Activated T-cell treated with anti-CD3 and anti-CD28 coated beads, Interleukin-2, amount 50 U/mL, for 4 hours (primary cell): ENCODE data around the gene SP6. TPM values are rescaled to one million over a fixed set of nuclear protein-coding genes. Genes with fewer than 3 reads are reported as not detected.

Experiments used
- ATAC-seq, 2 donors: fragments of 200-7000 bp; cut with Tn5 transposase; one replicate each; pipeline ENCODE4 v1.10.0; 2021
- DNase-seq: peaks from one replicate; pipeline ENCODE4 v3.0.0-alpha.2; 2020
- H3K27me3 Mint-ChIP-seq: one replicate; pipeline ENCODE4 v1.8.0; 2021; ENCODE audit warnings: low read depth, mixed read lengths
- H3K36me3 Mint-ChIP-seq: one replicate; pipeline ENCODE4 v1.8.0; 2022; ENCODE audit warnings: mixed read lengths; ENCODE audit not compliant: insufficient read depth
- H3K4me1 Mint-ChIP-seq: one replicate; pipeline ENCODE4 v1.8.0; 2021; ENCODE audit warnings: low read depth, mixed read lengths
- H3K4me3 Mint-ChIP-seq: one replicate; pipeline ENCODE4 v1.8.0; 2021; ENCODE audit warnings: mild to moderate bottlenecking, moderate library complexity, mixed read lengths
- H3K9me3 Mint-ChIP-seq: one replicate; pipeline ENCODE4 v1.8.0; 2021; ENCODE audit warnings: mixed read lengths
- total RNA-seq, 3 donors: library from RNA; stranded (reverse); gene quantifications; one replicate each; pipeline ENCODE4 v1.2.1, GENCODE V29; 2021

SP6 gene
- total RNA-seq = under 1 TPM; 0.05 to 0.08 (median 0.05) TPM

DNA sequence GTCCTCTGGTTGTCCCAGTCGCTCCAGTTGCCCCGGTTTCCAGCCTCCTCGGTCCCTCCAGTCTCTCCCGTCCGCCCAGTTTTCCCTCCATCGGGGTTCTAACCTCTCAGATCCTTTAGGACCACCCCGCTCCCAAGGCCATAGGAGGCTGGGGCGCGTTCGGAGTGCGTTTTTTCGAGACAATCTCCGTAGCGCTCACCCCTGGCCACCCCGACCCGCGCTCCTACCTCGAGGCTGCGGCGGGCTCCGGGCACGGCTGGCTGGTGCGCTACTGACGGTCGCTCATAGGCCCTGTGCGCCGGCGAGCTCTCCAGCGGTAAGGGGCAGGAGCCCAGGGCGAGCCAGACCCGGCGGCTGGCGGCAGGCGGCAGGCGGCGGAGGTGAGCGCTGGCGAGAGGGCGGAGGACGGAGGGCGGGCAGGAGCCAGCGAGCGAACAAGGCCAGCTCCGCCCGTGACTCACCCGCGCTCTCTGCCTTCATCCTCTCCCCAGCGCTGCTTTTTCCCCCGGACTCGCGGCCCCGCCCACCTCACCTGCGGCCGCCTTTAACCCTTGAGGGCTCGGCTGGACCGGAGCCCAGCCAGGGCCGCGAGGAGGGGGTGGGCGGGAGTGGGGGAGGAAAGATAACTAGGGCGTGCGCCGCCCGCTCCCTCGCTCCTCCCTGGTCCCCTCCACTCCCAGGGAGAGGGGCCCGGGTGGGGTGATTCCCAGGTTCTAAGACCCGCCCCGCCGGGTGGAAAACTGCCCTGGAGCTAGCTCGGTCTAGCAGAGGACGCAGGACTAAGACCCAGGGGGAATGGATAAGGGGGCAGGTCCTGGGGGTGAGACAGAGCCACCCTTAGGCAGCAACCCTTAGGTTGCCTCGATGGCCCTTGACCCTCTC lies at the start of gene SP6:
Gene SP6, minus strand, starts transcription at position 472 of the 882 bp plus-strand sequence. CDS start 2,734 bp downstream, outside the sequence.
- Mint-ChIP-seq H3K4me1 (peaks cover 20% of the 10 kb centered on the region), H3K27me3 (peaks cover 85% of the 10 kb centered on the region)

DNA sequence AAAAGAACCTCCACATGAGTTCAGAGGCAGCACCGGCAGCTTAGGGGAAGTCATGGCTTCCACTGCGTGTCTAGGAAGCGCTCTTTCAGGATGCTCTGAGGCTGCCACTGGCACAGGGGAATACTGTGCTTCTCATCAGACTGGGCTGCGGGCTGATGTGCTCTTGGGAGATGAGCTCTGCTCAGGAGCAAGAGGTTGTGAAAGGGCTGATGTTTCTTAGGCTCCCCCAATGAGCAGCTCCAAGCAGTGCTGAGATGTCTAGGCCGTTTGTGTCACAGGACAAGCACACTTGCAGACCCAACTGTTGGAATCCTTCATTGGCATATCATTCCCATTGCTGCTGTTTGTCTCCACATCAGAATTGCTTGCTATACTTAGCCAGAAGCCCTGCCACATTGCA lies 48.7 kb upstream of the SP6 start:
- Mint-ChIP-seq H3K9me3 (no peaks in the 10 kb centered on the region), H3K36me3 (peaks cover 28% of the 10 kb centered on the region), H3K4me3 (no peak overlapping the region), H3K4me1 (peaks cover 38% of the 10 kb centered on the region), H3K27me3 (no peaks in the 10 kb centered on the region)
- ATAC-seq (no peak), DNase-seq (no peak)

More for the DNA sequence above, at the start of gene SP6:
- H3K9me3 Mint-ChIP-seq = no peaks in the 10 kb centered on the region
- H3K36me3 Mint-ChIP-seq = no peaks in the 10 kb centered on the region
- peak; percentile 69 for DNase-seq
- peak; percentile 91 for ATAC-seq
- H3K4me3 Mint-ChIP-seq = peak within 1 kb of the TSS; percentile 51

- H3K4me3 Mint-ChIP-seq = no peak overlapping the region
- H3K4me1 Mint-ChIP-seq = peaks cover 44% of the 10 kb centered on the region
- H3K36me3 Mint-ChIP-seq = peaks cover 24% of the 10 kb centered on the region
- H3K27me3 Mint-ChIP-seq = no peaks in the 10 kb centered on the region
- ATAC-seq (no peak), DNase-seq (no peak)
- no peaks in the 10 kb centered on the region for H3K9me3 Mint-ChIP-seq
These were observed 47.3 kb upstream of the SP6 start for GRCh38 chr17:47898241-47898640.

DNA sequence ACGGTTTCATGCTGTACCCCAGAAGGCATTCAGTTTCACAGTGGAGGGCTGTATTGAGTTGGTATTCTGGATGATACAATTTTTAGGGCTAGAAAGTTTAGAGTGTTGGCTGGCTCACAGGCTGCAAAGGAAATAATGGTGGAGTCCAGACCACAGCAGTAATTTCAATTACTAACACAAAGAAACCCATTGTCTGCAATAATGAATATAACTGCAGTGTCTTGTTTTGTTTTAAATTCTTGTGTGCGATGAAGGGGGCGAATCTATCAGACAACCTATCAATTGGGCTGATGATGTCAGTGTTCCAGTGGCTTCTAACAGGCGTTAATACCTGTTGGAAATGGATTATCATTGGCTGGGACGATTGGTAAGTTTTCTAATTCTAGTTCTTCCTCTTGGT lies 46.6 kb upstream of the SP6 start:
- H3K36me3 Mint-ChIP-seq = peaks cover 21% of the 10 kb centered on the region
- H3K9me3 Mint-ChIP-seq = no peaks in the 10 kb centered on the region
- H3K4me1 Mint-ChIP-seq = peaks cover 43% of the 10 kb centered on the region
- no peaks in the 10 kb centered on the region for H3K27me3 Mint-ChIP-seq
- no peak for ATAC-seq
- DNase-seq = no peak
- H3K4me3 Mint-ChIP-seq = peak overlapping the region; percentile 91

DNA sequence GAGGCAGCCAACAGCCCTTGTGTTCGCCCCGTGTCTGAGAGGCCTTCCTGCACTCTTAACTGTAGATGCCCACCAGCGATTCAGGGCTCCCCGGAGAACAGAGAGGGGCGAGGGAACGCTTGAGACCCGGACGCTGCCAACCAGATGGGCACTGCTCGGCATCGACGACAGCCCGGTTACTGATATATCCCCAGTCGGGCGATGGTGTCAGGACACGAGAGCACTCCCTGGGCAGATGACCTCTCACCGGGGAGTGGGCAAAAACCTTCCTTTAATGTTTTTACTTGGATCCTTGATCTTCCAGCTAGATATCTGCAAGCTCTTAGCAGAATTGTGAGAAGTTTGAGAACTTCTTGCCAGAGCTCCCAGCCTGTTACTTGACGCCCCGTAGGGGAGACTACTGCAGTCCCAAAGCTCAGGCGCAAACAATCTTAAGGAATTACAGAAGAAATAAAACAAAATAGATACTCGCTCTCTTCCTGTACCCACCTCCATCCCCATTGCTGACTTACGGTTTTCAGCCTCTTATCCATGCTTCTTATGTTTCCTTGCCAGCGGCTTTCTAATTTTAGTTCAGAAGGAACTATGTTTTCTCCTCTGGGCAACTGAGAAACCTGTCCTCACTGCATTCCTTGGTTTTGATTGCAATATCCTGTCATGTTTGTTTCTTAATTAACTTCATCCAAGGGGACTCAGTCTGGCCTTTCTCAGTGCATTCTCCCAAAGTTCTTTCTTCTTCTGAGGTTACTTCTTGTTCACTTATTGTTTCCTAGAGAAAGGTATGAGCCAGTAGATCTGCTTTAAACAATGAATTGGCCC lies 45.9 kb upstream of the SP6 start:
- ATAC-seq (peak in 1 of 2 donors; percentile 0), DNase-seq (no peak)
- peaks cover 36% of the 10 kb centered on the region for H3K4me1 Mint-ChIP-seq
- H3K36me3 Mint-ChIP-seq = peaks cover 16% of the 10 kb centered on the region
- H3K27me3 Mint-ChIP-seq = no peaks in the 10 kb centered on the region
- no peaks in the 10 kb centered on the region for H3K9me3 Mint-ChIP-seq
- H3K4me3 Mint-ChIP-seq = peak overlapping the region; percentile 91

- H3K27me3 Mint-ChIP-seq = no peaks in the 10 kb centered on the region
- ATAC-seq (peak; percentile 92), DNase-seq (peak; percentile 99)
- H3K36me3 Mint-ChIP-seq = peaks cover 11% of the 10 kb centered on the region
- no peaks in the 10 kb centered on the region for H3K9me3 Mint-ChIP-seq
- peaks cover 34% of the 10 kb centered on the region for H3K4me1 Mint-ChIP-seq
- peak within 1 kb of the TSS; percentile 97 for H3K4me3 Mint-ChIP-seq
These were observed 45.1 kb upstream of the SP6 start, which contains the start of gene SP2 for GRCh38 chr17:47895856-47896671. Gene SP2 (plus strand): TSS chr17:47896236. CDS start chr17:47896287, 51 bp downstream.

DNA sequence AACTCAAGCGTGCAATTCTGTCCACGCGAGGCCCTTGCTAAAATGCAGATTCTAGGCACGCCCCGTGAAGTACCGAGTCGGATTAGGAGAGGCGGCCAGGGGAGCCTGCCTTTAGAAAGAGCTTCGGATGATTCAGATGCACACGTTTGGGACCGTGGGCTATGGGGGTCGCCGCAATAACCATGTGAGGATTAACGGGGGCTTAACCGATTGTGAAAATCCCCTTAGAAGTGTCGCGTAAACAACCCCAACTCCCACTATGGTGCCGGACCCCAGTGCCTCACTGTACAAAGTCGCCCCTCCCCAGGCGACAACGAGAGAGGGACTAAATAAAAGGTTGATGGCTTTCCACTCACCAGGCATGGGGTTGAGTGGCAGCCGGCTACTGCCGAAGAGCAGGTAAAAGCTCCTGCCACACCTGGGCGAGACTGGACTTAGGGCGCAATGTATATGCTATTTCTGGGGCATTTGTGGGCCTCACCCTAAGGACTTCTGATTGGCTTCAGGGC lies 44.4 kb upstream of the SP6 start:
- Mint-ChIP-seq H3K27me3 (no peaks in the 10 kb centered on the region), H3K4me1 (peaks cover 34% of the 10 kb centered on the region), H3K4me3 (peak overlapping the region; percentile 97), H3K9me3 (no peaks in the 10 kb centered on the region), H3K36me3 (peaks cover 11% of the 10 kb centered on the region)
- no peak for DNase-seq
- ATAC-seq = peak; percentile 0

DNA sequence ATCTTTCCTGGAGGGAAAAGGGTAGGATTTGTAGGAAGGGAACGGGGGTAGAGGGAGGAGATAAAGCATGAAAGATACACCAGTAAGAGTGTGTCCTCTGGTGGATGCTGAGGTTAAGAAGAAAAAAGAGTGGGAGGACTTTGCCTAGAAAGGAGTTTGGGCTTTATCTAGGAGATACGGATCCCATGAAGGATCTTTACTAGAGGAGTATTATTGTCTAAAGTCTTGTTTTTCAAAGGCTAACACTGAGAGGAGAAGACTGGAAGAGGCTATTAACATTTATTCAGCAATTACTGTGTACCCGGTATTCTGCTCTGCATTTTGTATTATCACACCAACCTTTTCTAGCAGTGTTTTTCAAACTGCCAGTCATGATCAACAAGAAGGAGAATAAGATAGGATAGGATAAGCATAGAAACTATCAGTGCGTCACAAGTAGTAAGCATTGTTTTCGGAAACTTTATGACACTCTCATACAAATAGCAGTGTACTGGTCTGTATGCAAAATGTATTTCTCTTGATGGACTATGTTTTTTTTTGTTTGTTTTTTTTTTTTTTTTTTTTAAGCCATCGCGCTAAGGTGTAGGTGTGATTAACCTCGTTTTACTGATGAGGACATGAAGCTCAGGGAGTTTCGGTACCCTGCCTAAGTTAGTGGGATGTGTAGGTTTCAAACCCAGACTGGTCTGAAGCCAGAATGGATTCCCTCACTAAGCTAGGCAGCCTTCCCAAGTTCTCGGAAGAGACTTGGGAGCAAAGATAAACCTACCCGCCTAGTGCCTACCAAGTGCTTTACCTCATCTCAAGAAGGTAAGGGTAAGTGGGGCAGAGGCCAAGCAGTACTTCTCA lies 43.8 kb upstream of the SP6 start:
- Mint-ChIP-seq H3K9me3 (no peaks in the 10 kb centered on the region), H3K4me1 (peaks cover 35% of the 10 kb centered on the region), H3K27me3 (no peaks in the 10 kb centered on the region), H3K36me3 (peaks cover 10% of the 10 kb centered on the region), H3K4me3 (peak overlapping the region; percentile 97)
- no peak for ATAC-seq
- no peak for DNase-seq

GRCh38 chr17:47891545-47892088 lies 40.7 kb upstream of the SP6 start:
- H3K4me3 Mint-ChIP-seq = no peak overlapping the region
- H3K9me3 Mint-ChIP-seq = no peaks in the 10 kb centered on the region
- H3K27me3 Mint-ChIP-seq = no peaks in the 10 kb centered on the region
- no peak for DNase-seq
- ATAC-seq = no peak
- peaks cover 1% of the 10 kb centered on the region for H3K36me3 Mint-ChIP-seq
- H3K4me1 Mint-ChIP-seq = peaks cover 14% of the 10 kb centered on the region

DNA sequence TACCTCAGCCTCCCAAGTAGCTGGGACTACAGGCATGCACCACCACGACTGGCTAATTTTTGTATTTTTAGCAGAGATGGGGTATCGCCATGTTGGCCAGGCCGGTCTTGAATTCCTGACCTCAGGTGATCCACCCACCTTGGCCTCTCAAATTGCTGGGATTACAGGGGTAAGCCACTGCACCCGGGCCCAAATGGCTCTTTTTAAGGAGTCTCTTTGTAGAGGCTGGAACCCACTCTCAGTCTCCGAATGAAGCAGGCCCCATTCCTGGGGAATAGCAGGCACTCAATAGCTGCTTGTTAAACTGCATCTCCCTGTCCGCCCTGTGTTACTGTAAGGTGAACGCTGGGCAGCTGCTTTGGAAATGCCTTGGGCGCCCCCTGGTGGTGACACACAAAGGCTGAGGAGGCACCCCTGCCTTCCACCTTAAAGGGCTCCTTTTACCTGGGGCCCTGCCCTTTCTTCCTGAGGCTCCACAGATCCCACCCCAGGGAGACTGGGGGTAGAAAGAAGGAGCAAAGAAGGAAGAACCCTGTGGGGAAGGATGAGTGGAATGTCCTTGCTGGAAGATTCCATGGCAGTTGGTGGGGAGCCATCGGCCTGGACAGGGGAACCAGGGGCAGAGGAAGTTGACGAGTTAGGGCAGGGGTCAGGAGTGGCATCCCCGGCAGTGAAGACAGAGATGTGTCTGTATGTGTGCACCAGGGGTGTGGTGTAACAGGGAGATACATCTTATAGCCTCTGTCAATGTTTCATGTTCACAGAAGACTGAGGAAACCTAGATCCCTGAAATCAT lies 39.0 kb upstream of the SP6 start:
- no peaks in the 10 kb centered on the region for H3K36me3 Mint-ChIP-seq
- no peak overlapping the region for H3K4me3 Mint-ChIP-seq

DNA sequence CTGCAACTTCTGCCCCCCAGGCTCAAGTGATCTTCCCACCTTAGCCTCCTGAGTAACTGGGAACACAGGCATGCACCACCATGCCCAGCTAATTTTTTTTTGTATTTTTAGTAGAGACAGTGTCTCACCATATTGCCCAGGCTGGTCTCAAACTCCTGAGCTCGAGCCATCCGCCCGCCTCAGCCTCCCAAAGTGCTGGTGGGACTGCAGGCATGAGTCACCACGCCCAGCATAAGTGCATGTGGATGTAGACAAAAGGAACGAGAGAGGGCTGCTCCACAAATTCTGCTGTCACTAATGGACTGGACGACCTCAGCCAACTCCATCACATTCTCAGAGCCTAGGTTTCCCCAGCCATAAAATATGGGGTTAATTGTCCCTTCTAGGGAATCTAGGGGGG lies 37.3 kb upstream of the SP6 start:
- no peak for ATAC-seq
- Mint-ChIP-seq H3K27me3 (no peaks in the 10 kb centered on the region), H3K9me3 (no peaks in the 10 kb centered on the region), H3K36me3 (no peaks in the 10 kb centered on the region), H3K4me3 (no peak overlapping the region), H3K4me1 (peaks cover 28% of the 10 kb centered on the region)
- no peak for DNase-seq

More for the DNA sequence above, 39.0 kb upstream of the SP6 start:
- H3K9me3 Mint-ChIP-seq = no peaks in the 10 kb centered on the region
- H3K27me3 Mint-ChIP-seq = no peaks in the 10 kb centered on the region
- peaks cover 25% of the 10 kb centered on the region for H3K4me1 Mint-ChIP-seq
- DNase-seq (peak; percentile 95), ATAC-seq (peak; percentile 99)
